Choroid plexus epithelial cell (primary cell): Measurements from ENCODE around the gene EPB41L2.

Experiments used
- DNase-seq: peaks from one replicate; pipeline ENCODE4 v3.0.0-alpha.2; 2010; ENCODE audit warnings: low read depth
- H3K4me3 ChIP-seq: 2 replicates; pipeline ENCODE4 v1.5.1; 2011; ENCODE audit warnings: low read depth, mild to moderate bottlenecking, control low read depth, low read length, moderate library complexity
- CTCF ChIP-seq: conservative IDR thresholded peaks from 2 replicates; pipeline ENCODE4 v1.5.1; 2011; ENCODE audit warnings: low read depth, mild to moderate bottlenecking, control low read depth, inconsistent platforms, low read length, moderate library complexity

The EPB41L2 gene

GRCh38 chr6:131000544-131000943 lies 62.5 kb downstream of the EPB41L2 start:
- H3K4me3 ChIP-seq = no peak overlapping the region
- no peak for TF ChIP-seq CTCF
- no peak for DNase-seq

GRCh38 chr6:130997061-130997753 lies 65.8 kb downstream of the EPB41L2 start:
- no peak for TF ChIP-seq CTCF
- DNase-seq = peak; percentile 61
- H3K4me3 ChIP-seq = no peak overlapping the region

GRCh38 chr6:130996635-130997034 lies 66.4 kb downstream of the EPB41L2 start:
- TF ChIP-seq CTCF = no peak
- DNase-seq = no peak
- H3K4me3 ChIP-seq = no peak overlapping the region

- no peak overlapping the region for H3K4me3 ChIP-seq
- no peak for TF ChIP-seq CTCF
- no peak for DNase-seq
Observed at GRCh38 chr6:130995783-130996447, 67.1 kb downstream of the EPB41L2 start.

- DNase-seq = no peak
Observed at GRCh38 chr6:130994319-130995097, 68.5 kb downstream of the EPB41L2 start.

GRCh38 chr6:130993292-130993765 lies 69.7 kb downstream of the EPB41L2 start:
- TF ChIP-seq CTCF = no peak
- DNase-seq = no peak
- no peak overlapping the region for H3K4me3 ChIP-seq

More at GRCh38 chr6:130994319-130995097, 68.5 kb downstream of the EPB41L2 start:
- no peak for TF ChIP-seq CTCF
- H3K4me3 ChIP-seq = no peak overlapping the region
